Middle frontal gyrus (tissue), 1 donor: ENCODE results near the gene CFAP126.
"Not testable (repeated sequence)": the region's sequence is repeated elsewhere in the genome, so short reads cannot be mapped to it uniquely, and the experiment has no call there.

ENCODE experiments used
- DNase-seq: peaks from one replicate; pipeline ENCODE4 v3.0.0-alpha.2; 2015; ENCODE audit warnings: low spot score; ENCODE audit errors: extremely low spot score

CFAP126 gene

DNA sequence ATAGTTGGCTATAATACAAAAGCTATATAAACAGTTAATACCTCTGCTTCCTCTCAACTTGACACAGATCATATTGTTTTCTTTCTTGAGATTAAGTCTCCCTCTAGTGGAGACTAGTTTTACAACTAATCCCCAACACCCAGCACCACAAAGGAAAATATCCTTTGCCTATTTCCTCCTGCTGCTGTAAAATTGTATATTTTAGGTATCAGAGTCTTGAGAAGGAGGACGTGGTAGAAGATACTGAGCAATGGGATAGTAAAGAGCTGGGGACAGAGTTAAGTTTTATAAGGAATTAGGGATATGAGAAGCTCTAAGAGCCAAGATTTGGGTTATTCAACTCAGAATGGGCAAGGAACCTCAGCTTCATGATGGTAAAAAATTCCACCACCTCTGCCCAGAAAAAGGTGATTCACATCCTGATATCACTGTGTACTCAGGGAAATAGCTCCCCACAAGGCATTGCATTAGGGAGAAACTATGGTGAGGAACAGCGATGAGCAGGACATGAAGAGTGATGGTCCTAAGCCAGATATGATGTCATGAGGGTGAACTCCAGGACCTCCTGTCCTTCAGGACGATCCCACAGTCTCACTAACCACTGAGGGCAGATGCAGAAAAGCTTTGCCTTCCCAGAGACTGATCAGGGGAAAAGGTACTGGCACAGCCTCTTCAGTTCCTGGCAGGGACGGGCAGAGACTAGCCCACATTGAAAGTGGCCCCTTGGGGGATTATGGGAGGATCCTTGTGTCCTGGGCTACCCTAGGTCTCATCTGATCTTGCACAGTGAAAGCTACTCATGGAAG is 14.7 kb upstream of the CFAP126 start:
- DNase-seq, result peak; percentile 59

GRCh38 chr1:161381707-161382106 is 14.0 kb upstream of the CFAP126 start:
- no peak for DNase-seq

DNA sequence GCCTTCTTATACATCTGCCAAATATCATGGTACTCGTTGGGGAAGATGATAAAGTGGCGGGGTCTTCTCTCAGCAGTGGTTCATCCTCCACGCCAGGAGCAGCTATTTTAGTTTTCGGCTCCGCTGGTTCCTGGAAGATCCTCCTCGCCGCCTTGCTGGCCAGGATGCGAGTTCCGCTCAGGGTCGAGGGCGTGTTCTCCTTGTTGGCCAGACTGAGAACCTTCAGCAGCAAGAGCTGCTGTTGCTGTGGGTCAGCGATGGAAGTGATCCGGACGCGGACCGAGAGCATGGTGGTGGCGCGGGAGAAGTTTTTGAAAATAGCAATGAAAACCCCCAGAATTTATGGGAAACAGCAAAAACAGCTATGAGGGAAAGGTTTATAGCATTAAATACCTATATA is 11.4 kb upstream of the CFAP126 start:
- no peak for DNase-seq

- no peak for DNase-seq
Observed at GRCh38 chr1:161378014-161378413, 10.3 kb upstream of the CFAP126 start.

GRCh38 chr1:161374373-161374772 is 6.7 kb upstream of the CFAP126 start:
- DNase-seq, result no peak

DNA sequence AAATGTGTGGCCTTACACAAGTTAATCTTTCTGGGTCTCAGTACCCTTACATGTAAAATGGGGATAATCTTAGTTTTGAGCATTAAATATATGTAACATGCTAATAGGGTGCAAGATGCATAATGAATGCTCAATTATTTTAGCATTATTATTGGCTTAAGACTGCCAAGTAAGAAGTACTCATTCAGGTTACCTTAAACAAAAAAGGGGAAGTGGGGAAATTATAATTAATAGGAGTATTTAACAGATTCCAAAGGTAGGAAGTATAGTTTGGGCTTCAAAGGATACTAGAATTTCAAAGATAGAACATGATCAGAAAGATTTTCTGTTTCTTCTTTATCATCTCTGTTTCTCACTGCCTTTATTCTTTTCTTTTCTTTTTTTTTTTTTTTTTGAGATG is 5.8 kb upstream of the CFAP126 start:
- no peak for DNase-seq

GRCh38 chr1:161365207-161365606 is 2.5 kb downstream of the CFAP126 start:
- no peak for DNase-seq

DNA sequence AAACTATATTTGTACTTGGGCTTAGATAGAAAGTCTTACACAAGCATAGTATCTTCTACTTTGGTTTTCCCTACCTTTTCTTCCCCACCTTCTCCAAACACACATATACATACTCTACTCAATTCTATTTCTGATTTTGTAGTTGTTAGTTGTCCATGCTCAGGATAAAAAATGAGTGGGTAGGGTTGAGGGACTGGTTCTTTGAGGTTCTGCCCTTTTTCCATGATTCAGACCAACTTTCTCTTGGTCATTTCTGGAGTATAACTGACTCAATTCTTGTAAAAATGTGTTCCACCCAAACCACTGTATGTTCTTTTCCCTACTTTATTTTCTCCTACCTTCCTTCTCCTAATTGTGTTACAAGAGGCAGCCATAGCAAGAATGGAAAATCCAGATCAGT is 3.3 kb downstream of the CFAP126 start:
- DNase-seq, result no peak

DNA sequence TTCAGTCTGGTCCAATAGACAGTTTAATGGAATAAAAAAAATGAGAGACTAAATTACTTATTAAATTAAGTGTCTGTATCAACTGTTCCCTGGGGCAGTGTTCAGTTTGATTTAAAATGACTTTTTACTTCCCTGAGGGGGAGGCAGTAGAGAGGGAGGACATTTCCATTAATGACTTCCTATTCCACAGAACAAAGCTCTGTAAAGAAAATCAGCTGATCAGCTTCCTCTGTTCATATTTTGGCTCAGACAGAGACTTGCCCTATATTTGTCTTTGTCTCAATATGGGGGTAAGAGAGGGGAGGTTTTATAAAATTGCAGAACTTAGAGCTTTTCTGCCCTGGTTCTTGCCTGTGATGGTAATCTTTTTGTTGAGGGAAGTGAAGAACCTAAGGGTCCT is 8.4 kb downstream of the CFAP126 start:
- DNase-seq, result no peak

- DNase-seq, result no peak
Observed at GRCh38 chr1:161357073-161357472, 10.6 kb downstream of the CFAP126 start.

GRCh38 chr1:161351482-161351881 is 16.2 kb downstream of the CFAP126 start:
- no peak for DNase-seq

DNA sequence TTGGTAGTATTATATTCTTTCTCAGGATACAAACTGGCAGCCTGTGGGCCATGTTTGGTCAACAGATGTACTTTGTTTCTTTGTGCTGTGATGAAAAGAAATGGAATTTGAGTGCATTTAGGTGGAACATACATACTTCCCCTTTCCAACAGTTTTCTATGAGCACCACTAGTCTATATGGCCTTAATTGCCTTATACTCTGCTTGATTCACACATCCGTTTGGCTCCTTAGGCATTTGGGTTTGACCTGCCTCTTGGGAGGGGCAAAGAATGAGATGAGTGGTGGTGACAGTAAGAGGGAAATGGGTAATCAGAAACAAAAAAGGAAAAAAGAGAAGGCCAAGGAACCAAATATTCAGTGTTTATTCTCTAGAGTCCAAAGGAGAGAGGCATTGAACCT is 17.0 kb downstream of the CFAP126 start:
- no peak for DNase-seq

- DNase-seq, result no peak
Observed at GRCh38 chr1:161342821-161343220, 24.9 kb downstream of the CFAP126 start.

DNA sequence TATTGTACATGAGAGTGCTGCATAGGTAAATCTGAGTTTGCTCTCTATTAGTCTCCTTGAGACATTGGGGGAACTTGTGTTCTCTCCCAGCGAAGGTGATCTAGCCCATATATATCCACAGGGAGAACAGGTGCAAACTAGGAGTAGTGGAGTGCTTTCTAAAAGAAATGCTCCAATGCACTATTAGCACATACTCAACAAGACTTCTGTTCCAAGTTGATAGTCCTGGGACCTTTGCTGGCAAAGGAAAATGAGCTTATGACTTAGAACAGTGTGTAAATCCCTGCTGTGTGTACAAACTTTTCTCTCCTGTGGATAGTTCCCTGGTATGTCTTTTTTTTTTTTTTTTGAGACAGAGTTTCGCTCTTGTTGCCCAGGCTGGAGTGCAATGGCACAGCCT is 25.5 kb downstream of the CFAP126 start:
- no peak for DNase-seq

- no peak for DNase-seq
Observed at GRCh38 chr1:161335796-161336195, 31.9 kb downstream of the CFAP126 start.

GRCh38 chr1:161333166-161333565 is 34.5 kb downstream of the CFAP126 start:
- no peak for DNase-seq

DNA sequence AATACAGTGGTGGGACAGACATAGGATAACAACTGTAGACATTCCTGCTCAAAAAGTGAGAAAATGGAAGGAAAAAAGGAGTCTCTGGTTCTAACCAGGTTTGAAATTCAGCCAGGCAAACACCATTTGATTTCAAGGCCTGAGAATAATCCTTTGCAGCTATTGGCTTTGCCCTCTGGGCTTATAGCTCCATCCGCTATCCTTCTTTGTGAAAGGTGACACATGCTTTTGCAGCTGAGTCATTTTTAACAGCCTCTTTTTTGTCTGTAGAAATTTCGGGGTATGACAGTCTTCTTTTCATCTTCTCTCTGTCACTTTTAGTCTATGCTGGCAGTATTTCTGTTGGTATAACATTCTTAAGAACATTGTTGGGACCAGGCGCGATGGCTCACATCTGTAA is 37.3 kb downstream of the CFAP126 start:
- DNase-seq, result no peak

GRCh38 chr1:161324020-161324419 is 43.7 kb downstream of the CFAP126 start:
- no peak for DNase-seq

DNA sequence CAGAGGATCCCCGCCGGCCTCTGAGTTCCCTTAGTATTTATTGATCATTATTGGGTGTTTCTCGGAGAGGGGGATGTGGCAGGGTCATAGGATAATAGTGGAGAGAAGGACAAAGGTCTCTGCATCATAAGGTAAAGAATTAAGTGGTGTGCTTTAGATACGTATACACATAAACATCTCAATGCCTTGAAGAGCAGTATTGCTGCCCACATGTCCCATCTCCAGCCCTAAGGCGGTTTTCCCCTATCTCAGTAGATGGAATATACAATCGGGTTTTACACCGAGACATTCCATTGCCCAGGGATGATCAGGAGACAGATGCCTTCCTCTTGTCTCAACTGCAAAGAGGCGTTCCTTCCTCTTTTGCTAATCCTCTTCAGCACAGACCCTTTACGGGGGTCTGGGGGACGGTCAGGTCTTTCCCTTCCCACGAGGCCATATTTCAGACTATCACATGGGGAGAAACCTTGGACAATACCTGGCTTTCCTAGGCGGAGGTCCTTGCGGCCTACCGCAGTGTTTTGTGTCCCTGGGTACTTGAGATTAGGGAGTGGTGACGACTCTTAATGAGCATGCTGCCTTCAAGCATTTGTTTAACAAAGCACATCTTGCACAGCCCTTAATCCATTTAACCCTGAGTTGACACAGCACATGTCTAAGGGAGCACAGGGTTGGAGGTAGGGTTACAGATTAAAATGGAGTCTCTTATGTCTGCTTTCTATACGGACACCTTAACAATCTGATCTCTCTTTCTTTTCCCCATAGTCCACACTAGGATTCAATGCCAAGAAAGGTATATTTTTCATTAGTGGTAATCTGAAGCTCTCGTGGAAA is 51.6 kb downstream of the CFAP126 start:
- not testable (repeated sequence) for DNase-seq
